VCaP (cell line): ENCODE results near the gene CCDC86.

Source experiments
- H3K27ac ChIP-seq: fragments of 450-650 bp; 2 replicates; pipeline ENCODE4 v1.5.1; 2017
- TF ChIP-seq, protein P1 (sequence below): fragments of 450-650 bp; conservative IDR thresholded peaks from 2 replicates; pipeline ENCODE4 v1.5.1; 2017; ENCODE audit warnings: mild to moderate bottlenecking, moderate library complexity

The CCDC86 gene

DNA sequence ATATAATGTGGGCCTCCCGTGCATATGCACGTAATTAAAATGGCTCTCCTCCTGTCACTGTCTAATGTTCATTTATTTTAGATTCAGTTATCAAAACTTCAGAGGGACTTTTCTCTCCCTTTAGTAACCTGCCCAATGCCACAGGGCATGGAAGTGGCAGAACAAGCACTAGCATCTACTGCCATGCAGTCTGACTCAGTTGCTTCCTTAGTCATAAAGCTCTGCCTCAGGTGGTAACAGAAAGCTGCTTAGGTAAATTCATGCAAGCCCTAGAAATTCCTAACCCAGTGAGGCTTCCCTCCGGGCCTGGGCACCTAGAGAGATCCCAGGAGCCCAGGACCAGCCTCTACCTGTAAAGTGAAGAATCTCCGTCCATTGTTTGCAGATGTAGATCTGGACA, 55.6 kb downstream of the CCDC86 start:
- TF ChIP-seq, protein P1, sequence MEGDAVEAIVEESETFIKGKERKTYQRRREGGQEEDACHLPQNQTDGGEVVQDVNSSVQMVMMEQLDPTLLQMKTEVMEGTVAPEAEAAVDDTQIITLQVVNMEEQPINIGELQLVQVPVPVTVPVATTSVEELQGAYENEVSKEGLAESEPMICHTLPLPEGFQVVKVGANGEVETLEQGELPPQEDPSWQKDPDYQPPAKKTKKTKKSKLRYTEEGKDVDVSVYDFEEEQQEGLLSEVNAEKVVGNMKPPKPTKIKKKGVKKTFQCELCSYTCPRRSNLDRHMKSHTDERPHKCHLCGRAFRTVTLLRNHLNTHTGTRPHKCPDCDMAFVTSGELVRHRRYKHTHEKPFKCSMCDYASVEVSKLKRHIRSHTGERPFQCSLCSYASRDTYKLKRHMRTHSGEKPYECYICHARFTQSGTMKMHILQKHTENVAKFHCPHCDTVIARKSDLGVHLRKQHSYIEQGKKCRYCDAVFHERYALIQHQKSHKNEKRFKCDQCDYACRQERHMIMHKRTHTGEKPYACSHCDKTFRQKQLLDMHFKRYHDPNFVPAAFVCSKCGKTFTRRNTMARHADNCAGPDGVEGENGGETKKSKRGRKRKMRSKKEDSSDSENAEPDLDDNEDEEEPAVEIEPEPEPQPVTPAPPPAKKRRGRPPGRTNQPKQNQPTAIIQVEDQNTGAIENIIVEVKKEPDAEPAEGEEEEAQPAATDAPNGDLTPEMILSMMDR, result no peak
- H3K27ac ChIP-seq, result no peak overlapping the region

DNA sequence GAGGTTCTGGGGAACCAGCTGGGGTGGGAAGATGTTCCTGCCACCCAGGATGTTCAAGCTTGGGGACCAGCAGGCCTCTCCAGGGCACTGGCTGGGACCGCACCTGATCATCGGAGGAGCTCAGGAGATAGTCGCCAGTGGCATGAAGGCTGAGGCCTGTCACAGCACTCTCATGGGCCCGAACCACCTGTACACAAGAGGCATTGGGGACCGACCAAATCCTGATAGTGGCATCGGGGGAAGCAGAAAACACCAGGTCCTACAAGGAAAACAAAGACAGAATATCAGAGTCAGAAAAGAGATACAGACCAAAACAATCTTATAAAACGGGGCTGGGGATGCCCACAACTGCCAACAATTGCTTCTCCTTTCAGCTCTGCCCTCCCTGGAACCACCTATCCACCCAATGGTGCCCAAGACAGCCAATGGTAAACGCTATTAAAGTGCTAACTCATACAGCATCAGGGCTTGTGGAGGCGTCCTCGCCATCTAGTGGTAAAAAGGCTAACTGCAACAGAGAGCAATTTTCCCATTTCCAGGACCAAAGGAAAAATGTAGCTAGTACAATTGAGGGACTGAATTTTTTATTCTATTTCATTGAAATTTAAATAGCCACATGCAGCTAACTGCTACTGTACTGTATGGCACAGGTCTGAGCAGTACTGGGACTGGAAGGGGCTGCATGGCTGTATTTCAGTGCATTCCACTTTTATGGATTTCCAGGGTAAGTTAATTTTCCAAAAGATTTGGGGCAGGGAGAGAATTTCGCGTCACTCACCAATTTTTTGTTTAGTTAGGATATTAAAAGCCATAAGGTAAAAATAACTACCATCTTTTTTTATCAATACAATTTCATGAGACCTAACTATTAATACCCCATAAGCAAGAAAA, 57.4 kb downstream of the CCDC86 start:
- no peak overlapping the region for H3K27ac ChIP-seq
- TF ChIP-seq, protein P1, result peak; percentile 96

DNA sequence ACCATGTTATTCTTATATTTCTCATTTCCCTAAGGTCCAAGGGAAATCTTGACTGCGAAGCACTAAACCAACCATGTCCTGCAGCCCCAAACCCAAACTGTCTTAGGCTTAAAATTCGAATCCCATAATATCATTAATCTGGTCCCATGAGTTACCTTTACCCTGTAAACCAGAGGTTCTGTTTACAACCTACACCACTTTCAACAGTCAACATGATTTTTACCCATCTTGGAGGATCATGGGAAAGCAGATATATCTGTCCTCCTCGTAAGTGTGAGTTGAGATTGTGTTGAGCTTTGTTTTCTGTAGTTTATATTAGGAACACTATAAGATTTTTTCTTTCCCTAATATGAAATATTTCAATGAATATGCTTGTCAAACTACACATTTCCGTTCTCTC, 58.1 kb downstream of the CCDC86 start:
- TF ChIP-seq, protein P1, result no peak
- no peak overlapping the region for H3K27ac ChIP-seq
